ENCODE results near the gene C10orf105. TPM values are rescaled to one million over a fixed set of nuclear protein-coding genes. Genes with fewer than 3 reads are reported as not detected.

The C10orf105 gene
- not detected in 2 replicates for total RNA-seq

GRCh38 chr10:71719464-71720201 lies at the start of gene C10orf105:
Gene C10orf105 (minus strand): TSS chr10:71719778. CDS start chr10:71716337, 3,441 bp downstream.

Other genes with a start within 250 kb of the C10orf105 start
- gene VSIR, start 53.7 kb upstream of the C10orf105 start, total RNA-seq: 21.6 and 24.5 TPM in 2 replicates
- gene PSAP, start 131.5 kb upstream of the C10orf105 start, total RNA-seq: 494 and 534 TPM in 2 replicates
- gene CHST3, start 244.6 kb upstream of the C10orf105 start, total RNA-seq: 16.1 and 21.8 TPM in 2 replicates